ENCODE results near the gene KLHDC10. TPM values are rescaled to one million over a fixed set of nuclear protein-coding genes. Genes with fewer than 3 reads are reported as not detected.

Gene KLHDC10
- polyA plus RNA-seq, 2 of the 4 experiments (the other 2 are of a cell fraction): 25.7 to 35.0 TPM

- DNase-seq (ENCODE audit: low read depth in 1 of 2, low spot score in 1 of 2): no peak
- 95% methylated on average over 9 of the region's 9 CpGs for WGBS (ENCODE audit: missing lambda C conversion rate)
- Histone ChIP-seq H3K9me3 (no peaks in the 10 kb centered on the region), H3K4me3 (no peak overlapping the region), H3K27ac (no peak overlapping the region), H3K4me1 (no peaks in the 10 kb centered on the region), H3K4me2 (no peak overlapping the region)
- ATAC-seq: no peak
- ChIA-PET POLR2A (no interaction called here), CTCF (interaction anchor here (1.5 kb wide), 1 partner anchor 19 kb away, joined by 4 read pairs; no protein-coding TSS in a partner anchor)
- TF ChIP-seq EP300 (IDR thresholded peaks at IDR 0.05) (no peak), MAX (IDR thresholded peaks at IDR 0.05) (no peak), CHD4 (IDR thresholded peaks at IDR 0.05; ENCODE audit: borderline replicate concordance) (no peak), KDM5A (IDR thresholded peaks at IDR 0.05) (no peak), KDM1A (IDR thresholded peaks at IDR 0.05; ENCODE audit: low read depth) (no peak), ESRRA (IDR thresholded peaks at IDR 0.05; ENCODE audit: borderline replicate concordance, low read length) (no peak), HOXA7 (CRISPR knock-in tag; IDR thresholded peaks at IDR 0.05) (no peak), CEBPB (IDR thresholded peaks at IDR 0.05) (no peak), CBX8 (IDR thresholded peaks at IDR 0.05) (no peak), ELK1 (IDR thresholded peaks at IDR 0.05; ENCODE audit: low read depth, low read length) (no peak), NPAS2 (CRISPR knock-in tag; IDR thresholded peaks at IDR 0.05; ENCODE audit: borderline replicate concordance) (no peak), RNF2 (IDR thresholded peaks at IDR 0.05; ENCODE audit: borderline replicate concordance, low read depth) (no peak), FOSL2 (IDR thresholded peaks at IDR 0.05) (no peak), FOSL2 (CRISPR knock-in tag; IDR thresholded peaks at IDR 0.05) (no peak), ZFP36 (IDR thresholded peaks at IDR 0.05; ENCODE audit: borderline replicate concordance, partially characterized antibody) (no peak), PHF8 (IDR thresholded peaks at IDR 0.05; ENCODE audit: borderline replicate concordance, low read depth) (no peak)
- TF ChIP-seq, protein P1, sequence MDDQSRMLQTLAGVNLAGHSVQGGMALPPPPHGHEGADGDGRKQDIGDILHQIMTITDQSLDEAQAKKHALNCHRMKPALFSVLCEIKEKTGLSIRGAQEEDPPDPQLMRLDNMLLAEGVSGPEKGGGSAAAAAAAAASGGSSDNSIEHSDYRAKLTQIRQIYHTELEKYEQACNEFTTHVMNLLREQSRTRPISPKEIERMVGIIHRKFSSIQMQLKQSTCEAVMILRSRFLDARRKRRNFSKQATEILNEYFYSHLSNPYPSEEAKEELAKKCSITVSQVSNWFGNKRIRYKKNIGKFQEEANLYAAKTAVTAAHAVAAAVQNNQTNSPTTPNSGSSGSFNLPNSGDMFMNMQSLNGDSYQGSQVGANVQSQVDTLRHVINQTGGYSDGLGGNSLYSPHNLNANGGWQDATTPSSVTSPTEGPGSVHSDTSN (IDR thresholded peaks at IDR 0.05): no peak
- FAIRE-seq: no peak
These were observed 110.4 kb downstream of the KLHDC10 start for GRCh38 chr7:130180571-130181262.

DNA sequence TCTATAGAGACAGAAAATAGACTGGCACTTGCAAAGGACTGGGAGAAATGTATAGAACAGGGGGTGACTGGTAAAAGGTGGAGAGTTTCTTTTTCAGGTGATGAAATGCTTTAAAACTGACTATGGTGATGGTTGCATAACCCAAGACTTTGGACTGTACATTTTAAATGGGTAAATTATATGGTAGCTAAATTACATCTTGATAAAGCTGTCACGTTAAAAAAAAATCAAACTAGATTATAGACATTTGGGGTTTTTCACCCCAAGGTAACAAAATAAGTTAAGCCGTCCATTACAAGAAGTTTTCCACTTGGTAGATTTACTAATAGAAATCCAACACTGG, 110.9 kb downstream of the KLHDC10 start:
- no peak overlapping the region for H3K4me3 ChIP-seq
- H3K9me3 ChIP-seq: no peaks in the 10 kb centered on the region
- DNase-seq (ENCODE audit: low read depth in 1 of 2, low spot score in 1 of 2) (no peak), FAIRE-seq (no peak), ATAC-seq (no peak)
- ChIA-PET CTCF (interaction anchor here (0.6 to 1.5 kb wide), 4 partner anchors 12 to 109 kb away, joined by 3 to 5 read pairs (median 4); no protein-coding TSS in a partner anchor), POLR2A (no interaction called here)
- no peaks in the 10 kb centered on the region for H3K4me1 ChIP-seq
- H3K4me2 ChIP-seq: no peak overlapping the region
- H3K27ac ChIP-seq: no peak overlapping the region
- TF ChIP-seq MYC (IDR thresholded peaks at IDR 0.05; ENCODE audit: borderline replicate concordance, low read length) (no peak), REST (IDR thresholded peaks at IDR 0.05) (no peak)
- WGBS (ENCODE audit: missing lambda C conversion rate): 90% methylated on average over 2 of the region's 2 CpGs

All from A549 (cell line).